Choroid plexus epithelial cell (primary cell): ENCODE data around the gene CMTM4.

Experiments used
- DNase-seq: peaks from one replicate; pipeline ENCODE4 v3.0.0-alpha.2; 2010; ENCODE audit warnings: low read depth
- H3K4me3 ChIP-seq: 2 replicates; pipeline ENCODE4 v1.5.1; 2011; ENCODE audit warnings: low read depth, mild to moderate bottlenecking, control low read depth, low read length, moderate library complexity
- TF ChIP-seq, protein P1 (sequence below): conservative IDR thresholded peaks from 2 replicates; pipeline ENCODE4 v1.5.1; 2011; ENCODE audit warnings: low read depth, mild to moderate bottlenecking, control low read depth, inconsistent platforms, low read length, moderate library complexity

The CMTM4 gene

DNA sequence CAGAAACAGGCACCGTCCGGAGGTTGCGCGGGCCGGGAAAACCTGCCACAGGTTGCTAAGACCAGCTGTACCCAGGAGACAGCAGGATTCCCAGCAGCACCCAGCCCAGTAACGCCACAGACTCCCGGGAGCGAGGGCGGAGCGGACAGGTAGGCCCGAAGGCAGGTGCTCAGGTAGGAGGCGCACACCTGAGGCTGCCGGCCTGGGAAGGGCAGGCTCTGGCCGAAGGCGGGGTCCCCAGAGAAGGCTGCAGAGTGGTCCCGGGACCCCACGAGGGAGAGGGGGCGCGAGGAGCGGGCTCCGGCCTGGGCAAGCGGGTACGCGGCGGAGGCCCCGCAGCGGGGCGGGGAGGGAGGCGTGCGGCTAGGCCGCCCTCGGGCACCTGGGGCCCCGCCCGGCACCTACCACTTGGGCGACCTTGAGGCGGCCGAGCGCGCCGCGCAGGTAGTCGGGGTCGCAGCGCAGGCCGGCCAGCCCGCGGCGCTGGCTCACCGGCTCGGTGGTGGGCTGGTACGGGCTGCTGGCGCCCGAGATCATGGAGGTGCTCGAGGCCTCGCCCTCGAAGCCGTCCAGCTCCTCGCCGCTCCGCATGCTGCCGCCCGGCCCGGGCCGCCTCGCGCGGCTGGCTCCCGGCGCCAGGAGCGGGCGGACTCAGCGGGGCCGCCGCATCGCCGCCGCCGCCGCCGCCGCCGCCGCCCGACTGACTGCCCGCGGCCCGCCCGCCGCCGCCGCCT is 441 bp downstream of the CMTM4 start:
- peak overlapping the region; percentile 68 for H3K4me3 ChIP-seq
- TF ChIP-seq, protein P1, sequence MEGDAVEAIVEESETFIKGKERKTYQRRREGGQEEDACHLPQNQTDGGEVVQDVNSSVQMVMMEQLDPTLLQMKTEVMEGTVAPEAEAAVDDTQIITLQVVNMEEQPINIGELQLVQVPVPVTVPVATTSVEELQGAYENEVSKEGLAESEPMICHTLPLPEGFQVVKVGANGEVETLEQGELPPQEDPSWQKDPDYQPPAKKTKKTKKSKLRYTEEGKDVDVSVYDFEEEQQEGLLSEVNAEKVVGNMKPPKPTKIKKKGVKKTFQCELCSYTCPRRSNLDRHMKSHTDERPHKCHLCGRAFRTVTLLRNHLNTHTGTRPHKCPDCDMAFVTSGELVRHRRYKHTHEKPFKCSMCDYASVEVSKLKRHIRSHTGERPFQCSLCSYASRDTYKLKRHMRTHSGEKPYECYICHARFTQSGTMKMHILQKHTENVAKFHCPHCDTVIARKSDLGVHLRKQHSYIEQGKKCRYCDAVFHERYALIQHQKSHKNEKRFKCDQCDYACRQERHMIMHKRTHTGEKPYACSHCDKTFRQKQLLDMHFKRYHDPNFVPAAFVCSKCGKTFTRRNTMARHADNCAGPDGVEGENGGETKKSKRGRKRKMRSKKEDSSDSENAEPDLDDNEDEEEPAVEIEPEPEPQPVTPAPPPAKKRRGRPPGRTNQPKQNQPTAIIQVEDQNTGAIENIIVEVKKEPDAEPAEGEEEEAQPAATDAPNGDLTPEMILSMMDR, result no peak
- DNase-seq, result no peak

DNA sequence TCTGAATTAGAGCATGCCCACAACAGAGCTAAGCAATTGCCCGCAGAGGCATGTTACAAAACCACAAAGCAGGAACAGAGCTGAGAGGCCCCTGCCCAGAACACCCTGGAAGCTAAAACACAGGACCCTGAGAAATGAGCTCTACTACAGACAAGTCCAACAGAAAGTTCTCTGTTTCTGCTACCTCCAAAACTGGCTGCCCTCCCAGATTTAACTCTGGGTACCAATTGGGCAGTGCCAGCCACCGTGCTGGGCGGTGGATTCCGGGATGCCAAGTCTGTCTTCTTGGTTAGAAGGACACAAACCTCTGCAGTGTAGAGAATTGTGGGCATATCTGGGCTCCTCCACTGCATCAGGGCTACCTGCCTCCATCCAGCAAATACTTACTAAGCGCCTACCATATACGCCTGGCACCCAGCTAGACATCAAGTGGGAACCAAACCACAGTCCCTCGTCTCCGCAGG is 1.0 kb downstream of the CMTM4 start:
- DNase-seq, result no peak
- H3K4me3 ChIP-seq, result peak overlapping the region; percentile 68
- TF ChIP-seq, protein P1, result no peak

DNA sequence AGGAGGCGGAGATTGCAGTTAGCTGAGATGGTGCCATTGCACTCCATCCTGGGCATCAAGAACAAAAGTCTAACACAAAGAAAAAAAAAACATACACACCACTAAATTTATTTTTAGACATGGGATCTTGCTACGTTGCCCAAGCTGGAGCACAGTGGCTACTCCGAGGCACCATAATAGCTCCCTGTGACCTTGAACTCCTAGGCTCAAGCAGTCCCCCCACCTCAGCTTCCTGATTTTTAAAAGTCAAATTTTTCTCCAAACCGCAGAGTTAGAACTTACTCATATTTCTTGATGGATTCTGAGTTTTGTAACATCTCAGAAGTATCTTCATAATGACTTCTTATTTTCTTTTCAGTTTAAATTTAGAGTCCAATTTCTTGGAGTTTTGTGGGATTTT is 3.4 kb downstream of the CMTM4 start:
- no peak overlapping the region for H3K4me3 ChIP-seq
- DNase-seq, result no peak
- TF ChIP-seq, protein P1, result no peak

DNA sequence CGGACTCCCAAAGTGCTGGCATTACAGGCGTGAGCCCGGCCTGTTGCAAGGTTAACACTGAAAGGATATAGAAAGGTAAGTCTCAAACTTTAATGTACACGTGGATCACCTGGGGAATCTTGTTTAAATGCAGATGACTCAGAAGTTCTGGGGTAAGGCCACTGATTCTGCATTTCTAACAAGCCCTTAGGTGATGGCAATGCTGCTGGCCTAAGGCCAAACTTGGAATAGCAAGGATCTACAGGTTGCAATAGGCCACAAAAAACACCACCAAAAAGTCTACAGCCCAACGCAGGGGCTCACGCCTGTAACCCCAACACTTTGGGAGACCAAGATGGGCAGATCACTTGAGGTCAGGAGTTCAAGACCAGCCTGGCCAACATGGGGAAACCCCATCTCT is 4.2 kb downstream of the CMTM4 start:
- TF ChIP-seq, protein P1, result no peak
- no peak for DNase-seq
- no peak overlapping the region for H3K4me3 ChIP-seq

DNA sequence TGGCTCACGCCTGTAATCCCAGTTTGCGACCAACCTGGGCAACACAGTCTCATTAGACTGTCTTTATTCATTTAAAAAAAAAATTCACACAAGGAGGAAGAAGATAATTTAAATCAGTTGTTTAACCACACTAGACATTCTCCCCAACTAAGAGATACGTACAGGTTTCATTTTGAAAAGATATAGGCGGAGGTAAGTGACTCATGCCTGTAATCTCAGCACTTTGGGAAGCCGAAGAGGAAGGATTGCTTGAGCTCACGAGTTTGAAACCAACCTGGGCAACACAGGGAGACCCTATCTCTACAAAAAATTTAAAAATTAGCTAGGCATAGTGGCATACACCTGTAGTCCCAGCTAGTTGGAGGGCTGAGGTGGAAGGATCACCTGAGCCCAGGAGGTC is 5.3 kb downstream of the CMTM4 start:
- no peak for DNase-seq
- H3K4me3 ChIP-seq, result no peak overlapping the region
- TF ChIP-seq, protein P1, result no peak

DNA sequence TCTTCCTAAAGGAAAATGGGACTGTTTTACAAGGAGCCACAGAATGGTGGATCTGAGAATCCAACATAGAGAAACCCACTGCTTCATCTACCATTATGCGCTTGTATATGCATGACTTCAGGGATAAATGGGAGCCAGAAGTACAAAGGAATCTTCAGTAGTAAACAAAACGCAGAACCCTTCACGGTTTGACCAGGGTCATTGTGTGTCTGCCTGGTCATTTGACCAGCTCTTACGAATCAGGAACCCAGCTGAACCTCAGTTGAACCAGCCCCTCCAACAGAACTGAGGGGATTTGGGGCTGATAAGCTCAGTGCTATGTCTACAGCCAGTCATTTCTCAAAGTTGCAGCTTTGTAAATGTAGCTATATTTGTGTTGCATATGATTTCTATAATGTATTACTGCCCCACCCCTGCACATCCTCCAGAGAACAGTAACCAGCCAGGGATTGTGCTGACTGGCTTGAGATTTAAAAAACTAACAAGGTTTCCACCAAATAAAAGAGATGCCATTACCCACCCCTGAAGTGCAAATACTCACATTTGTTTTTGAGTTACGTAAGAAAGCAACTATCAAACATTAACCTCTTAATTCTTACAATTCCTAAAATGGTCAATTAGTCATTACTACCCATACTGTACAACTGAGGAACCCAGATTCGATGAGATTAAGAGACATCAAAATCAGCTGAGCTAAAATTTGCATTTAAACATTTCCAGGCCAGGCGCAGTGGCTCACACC is 6.3 kb downstream of the CMTM4 start:
- no peak for DNase-seq
- TF ChIP-seq, protein P1, result no peak
- no peak overlapping the region for H3K4me3 ChIP-seq

DNA sequence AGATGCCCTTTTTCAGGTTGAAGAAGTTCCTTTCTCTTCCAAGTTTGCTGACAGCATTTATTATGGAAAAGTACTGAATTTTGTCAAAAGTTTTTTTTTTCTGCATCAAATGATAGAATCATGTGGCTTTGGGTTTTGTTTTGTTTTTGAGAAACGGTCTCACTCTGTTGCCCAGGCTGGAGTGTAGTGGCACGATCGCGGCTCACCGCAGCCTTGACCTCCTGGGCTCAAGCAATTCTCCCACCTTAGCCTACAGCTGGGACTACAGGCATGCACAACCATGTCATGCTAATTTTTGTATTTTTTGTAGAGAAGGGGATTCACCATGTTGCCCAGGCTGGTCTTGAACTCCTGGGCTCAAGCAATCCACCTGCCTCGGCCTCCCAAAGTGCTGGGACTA is 7.3 kb downstream of the CMTM4 start:
- no peak overlapping the region for H3K4me3 ChIP-seq
- no peak for DNase-seq
- TF ChIP-seq, protein P1, result no peak
